Duodenal mucosa (tissue), 2 donors: ENCODE data around the gene KRTCAP3.
A peak's percentile ranks its signal among the peaks of the same experiment; 100 is the strongest.

Experiments
- H3K27ac ChIP-seq: one replicate; pipeline ENCODE4 v1.7.0; 2013; ENCODE audit warnings: low read depth, low read length
- H3K27me3 ChIP-seq, 2 donors: one replicate each; pipeline ENCODE4 v1.7.0; 2013; ENCODE audit warnings: low read length in 2 of 2, control low read depth in 1 of 2; ENCODE audit not compliant: insufficient read depth in 2 of 2, control insufficient read depth in 1 of 2
- H3K36me3 ChIP-seq, 2 donors: one replicate each; pipeline ENCODE4 v1.7.0; 2013; ENCODE audit warnings: low read length in 2 of 2, control low read depth in 1 of 2; ENCODE audit not compliant: insufficient read depth in 2 of 2, control insufficient read depth in 1 of 2
- H3K4me1 ChIP-seq, 2 donors: one replicate each; pipeline ENCODE4 v1.7.0; 2013; ENCODE audit warnings: low read length in 2 of 2, control low read depth in 1 of 2; ENCODE audit not compliant: insufficient read depth in 2 of 2, control insufficient read depth in 1 of 2
- H3K4me3 ChIP-seq, 2 donors: one replicate each; pipeline ENCODE4 v1.7.0; 2013; ENCODE audit warnings: low read length in 2 of 2, low read depth in 1 of 2
- H3K9ac ChIP-seq, 2 donors: one replicate each; pipeline ENCODE4 v1.7.0; 2013; ENCODE audit warnings: low read length in 2 of 2, low read depth in 1 of 2
- H3K9me3 ChIP-seq, 2 donors: one replicate each; pipeline ENCODE4 v1.7.0; 2013; ENCODE audit warnings: low read length in 2 of 2, control low read depth in 1 of 2; ENCODE audit not compliant: control insufficient read depth in 1 of 2

KRTCAP3 gene

GRCh38 chr2:27441958-27442919 lies at the start of gene KRTCAP3:
Gene KRTCAP3 (plus strand): TSS chr2:27442381. CDS start chr2:27442413, 32 bp downstream.
- Histone ChIP-seq H3K4me3 (peak within 1 kb of the TSS; percentile 45 to 69), H3K4me1 (peaks cover 16 to 17% of the 10 kb centered on the region in 2 donors), H3K9ac (peak within 1 kb of the TSS; percentile 72 to 75), H3K9me3 (no peaks in the 10 kb centered on the region), H3K36me3 (peaks cover 25 to 45% of the 10 kb centered on the region in 2 donors), H3K27me3 (no peaks in the 10 kb centered on the region), H3K27ac (no peak within 1 kb of the TSS)

GRCh38 chr2:27393225-27393624 lies 49.0 kb upstream of the KRTCAP3 start:
- H3K9ac ChIP-seq, result no peak overlapping the region
- no peaks in the 10 kb centered on the region for H3K4me1 ChIP-seq
- H3K27me3 ChIP-seq, result no peaks in the 10 kb centered on the region
- no peak overlapping the region for H3K27ac ChIP-seq
- no peak overlapping the region for H3K4me3 ChIP-seq
- H3K36me3 ChIP-seq, result peaks cover 0 to 9% of the 10 kb centered on the region in 2 donors
- no peaks in the 10 kb centered on the region for H3K9me3 ChIP-seq

- Histone ChIP-seq H3K36me3 (no peaks in the 10 kb centered on the region), H3K27me3 (no peaks in the 10 kb centered on the region), H3K9me3 (no peaks in the 10 kb centered on the region), H3K4me3 (no peak overlapping the region), H3K9ac (no peak overlapping the region), H3K27ac (no peak overlapping the region), H3K4me1 (no peaks in the 10 kb centered on the region)
These were observed 43.2 kb upstream of the KRTCAP3 start for GRCh38 chr2:27398962-27399361.

- no peaks in the 10 kb centered on the region for H3K36me3 ChIP-seq
- no peaks in the 10 kb centered on the region for H3K27me3 ChIP-seq
- H3K9me3 ChIP-seq, result no peaks in the 10 kb centered on the region
- no peaks in the 10 kb centered on the region for H3K4me1 ChIP-seq
- no peak overlapping the region for H3K9ac ChIP-seq
- H3K4me3 ChIP-seq, result no peak overlapping the region
- no peak overlapping the region for H3K27ac ChIP-seq
These were observed 41.6 kb upstream of the KRTCAP3 start for GRCh38 chr2:27400348-27401135.

GRCh38 chr2:27407798-27408491 lies 34.2 kb upstream of the KRTCAP3 start:
- Histone ChIP-seq H3K9ac (peak overlapping the region; percentile 71 to 79), H3K27me3 (no peaks in the 10 kb centered on the region), H3K27ac (no peak overlapping the region)

GRCh38 chr2:27408601-27409320 lies 33.4 kb upstream of the KRTCAP3 start:
- Histone ChIP-seq H3K36me3 (no peaks in the 10 kb centered on the region), H3K27me3 (no peaks in the 10 kb centered on the region), H3K9me3 (no peaks in the 10 kb centered on the region), H3K27ac (peak overlapping the region; percentile 56), H3K9ac (peak overlapping the region; percentile 79 to 88), H3K4me1 (peaks cover 5 to 15% of the 10 kb centered on the region in 2 donors), H3K4me3 (peak overlapping the region; percentile 91 to 92)

More at GRCh38 chr2:27407798-27408491, 34.2 kb upstream of the KRTCAP3 start:
- H3K36me3 ChIP-seq, result no peaks in the 10 kb centered on the region
- H3K9me3 ChIP-seq, result no peaks in the 10 kb centered on the region
- H3K4me3 ChIP-seq, result peak overlapping the region; percentile 91 to 92
- H3K4me1 ChIP-seq, result peaks cover 5 to 15% of the 10 kb centered on the region in 2 donors

- H3K27me3 ChIP-seq, result no peaks in the 10 kb centered on the region
- peak within 1 kb of the TSS; percentile 56 for H3K27ac ChIP-seq
- peaks cover 5 to 15% of the 10 kb centered on the region in 2 donors for H3K4me1 ChIP-seq
- peak within 1 kb of the TSS; percentile 91 to 92 for H3K4me3 ChIP-seq
- H3K36me3 ChIP-seq, result no peaks in the 10 kb centered on the region
- no peaks in the 10 kb centered on the region for H3K9me3 ChIP-seq
- H3K9ac ChIP-seq, result peak within 1 kb of the TSS; percentile 79 to 88
These were observed 32.7 kb upstream of the KRTCAP3 start, which contains the start of gene PPM1G for GRCh38 chr2:27409321-27410073. Gene PPM1G (minus strand): TSS chr2:27409591. CDS start chr2:27409422, 169 bp downstream.

GRCh38 chr2:27412419-27413152 lies 29.6 kb upstream of the KRTCAP3 start:
- Histone ChIP-seq H3K36me3 (no peaks in the 10 kb centered on the region), H3K4me3 (no peak overlapping the region), H3K9ac (no peak overlapping the region), H3K27ac (no peak overlapping the region), H3K27me3 (no peaks in the 10 kb centered on the region), H3K9me3 (no peaks in the 10 kb centered on the region), H3K4me1 (peaks cover 5 to 13% of the 10 kb centered on the region in 2 donors)
